ENCODE measurements around the gene CCT8.

- TF ChIP-seq ZNF121 (CRISPR knock-in tag; conservative IDR thresholded peaks at IDR 0.05) (no peak), PCBP2 (IDR thresholded peaks at IDR 0.05; ENCODE audit: low read depth, low read length, poor library complexity, severe bottlenecking) (no peak), ZNF324 (CRISPR knock-in tag; IDR thresholded peaks at IDR 0.05) (no peak), PHTF2 (CRISPR knock-in tag; IDR thresholded peaks at IDR 0.05) (no peak), RNF2 (IDR thresholded peaks at IDR 0.05) (no peak), TFE3 (CRISPR knock-in tag; IDR thresholded peaks at IDR 0.05) (no peak), CREB5 (CRISPR knock-in tag; IDR thresholded peaks at IDR 0.05) (no peak)
- TF ChIP-seq, protein P1, sequence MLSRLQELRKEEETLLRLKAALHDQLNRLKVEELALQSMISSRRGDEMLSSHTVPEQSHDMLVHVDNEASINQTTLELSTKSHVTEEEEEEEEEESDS (CRISPR knock-in tag; IDR thresholded peaks at IDR 0.05), result no peak
- TF ChIP-seq, protein P2, sequence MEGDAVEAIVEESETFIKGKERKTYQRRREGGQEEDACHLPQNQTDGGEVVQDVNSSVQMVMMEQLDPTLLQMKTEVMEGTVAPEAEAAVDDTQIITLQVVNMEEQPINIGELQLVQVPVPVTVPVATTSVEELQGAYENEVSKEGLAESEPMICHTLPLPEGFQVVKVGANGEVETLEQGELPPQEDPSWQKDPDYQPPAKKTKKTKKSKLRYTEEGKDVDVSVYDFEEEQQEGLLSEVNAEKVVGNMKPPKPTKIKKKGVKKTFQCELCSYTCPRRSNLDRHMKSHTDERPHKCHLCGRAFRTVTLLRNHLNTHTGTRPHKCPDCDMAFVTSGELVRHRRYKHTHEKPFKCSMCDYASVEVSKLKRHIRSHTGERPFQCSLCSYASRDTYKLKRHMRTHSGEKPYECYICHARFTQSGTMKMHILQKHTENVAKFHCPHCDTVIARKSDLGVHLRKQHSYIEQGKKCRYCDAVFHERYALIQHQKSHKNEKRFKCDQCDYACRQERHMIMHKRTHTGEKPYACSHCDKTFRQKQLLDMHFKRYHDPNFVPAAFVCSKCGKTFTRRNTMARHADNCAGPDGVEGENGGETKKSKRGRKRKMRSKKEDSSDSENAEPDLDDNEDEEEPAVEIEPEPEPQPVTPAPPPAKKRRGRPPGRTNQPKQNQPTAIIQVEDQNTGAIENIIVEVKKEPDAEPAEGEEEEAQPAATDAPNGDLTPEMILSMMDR (IDR thresholded peaks at IDR 0.05 in 2 of 3, conservative IDR thresholded peaks at IDR 0.05 in 1 of 3; ENCODE audit: insufficient read depth in 2 of 3, low read depth in 1 of 3, low read length in 3 of 3), result no peak
Observed at GRCh38 chr21:29082046-29082815, 8.8 kb upstream of the CCT8 start.

Measured in K562 (cell line).